ENCODE results near the gene BMP7.

Gene BMP7

DNA sequence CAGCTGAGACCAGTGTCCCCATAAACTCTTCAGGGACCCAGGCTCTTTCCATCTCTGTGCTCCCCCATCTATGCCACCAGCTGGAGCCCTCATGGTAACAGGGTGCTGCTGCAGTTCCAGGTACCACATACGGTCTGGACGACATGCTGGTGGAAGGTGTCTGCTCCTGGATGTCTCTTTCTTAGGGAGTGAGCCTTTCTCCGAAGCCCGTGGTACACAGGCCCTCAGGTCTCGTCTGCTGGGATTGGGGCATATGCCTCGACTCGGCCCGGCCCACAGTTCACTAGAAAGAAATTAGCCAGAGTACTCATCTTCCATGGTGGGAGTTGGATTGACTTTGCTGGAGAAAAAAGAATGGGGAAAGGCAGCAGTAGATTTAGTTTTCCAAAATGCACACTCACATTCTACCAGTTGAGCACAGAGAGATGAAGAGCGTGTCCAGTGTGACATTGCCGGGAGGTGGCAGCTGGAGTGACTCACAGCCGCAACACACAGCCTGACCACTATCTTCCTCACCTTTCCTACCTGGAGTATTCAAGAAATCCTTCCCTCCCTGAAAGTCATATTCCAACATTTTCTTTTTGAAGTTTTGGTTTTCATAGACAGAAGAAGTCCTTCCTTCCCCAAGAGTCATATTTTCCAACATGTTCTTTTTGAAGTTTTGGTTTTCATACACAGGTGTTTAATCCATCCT lies 44.5 kb upstream of the BMP7 start:
- no peak overlapping the region for H3K9ac ChIP-seq (ENCODE audit: insufficient read length, low read depth)
- TF ChIP-seq YY1 (IDR thresholded peaks at IDR 0.05; ENCODE audit: insufficient read depth, insufficient read length) (no peak), ZNF274 (IDR thresholded peaks at IDR 0.05; ENCODE audit: low read depth, low read length) (no peak), SUZ12 (IDR thresholded peaks at IDR 0.05; ENCODE audit: extremely low read depth, insufficient read depth, insufficient read length) (no peak)
- H3K4me1 ChIP-seq (ENCODE audit: insufficient read depth, insufficient read length): peaks cover 4% of the 10 kb centered on the region
- no peak for DNase-seq (ENCODE audit: low read depth, low spot score)
- no peaks in the 10 kb centered on the region for H3K36me3 ChIP-seq (ENCODE audit: insufficient read depth, insufficient read length, low read length)
- H3K27me3 ChIP-seq (ENCODE audit: insufficient read depth, insufficient read length): no peaks in the 10 kb centered on the region
- no peak overlapping the region for H3K4me3 ChIP-seq (ENCODE audit: insufficient read length, low read depth)
- no peaks in the 10 kb centered on the region for H3K9me3 ChIP-seq (ENCODE audit: insufficient read depth, low read length)

DNA sequence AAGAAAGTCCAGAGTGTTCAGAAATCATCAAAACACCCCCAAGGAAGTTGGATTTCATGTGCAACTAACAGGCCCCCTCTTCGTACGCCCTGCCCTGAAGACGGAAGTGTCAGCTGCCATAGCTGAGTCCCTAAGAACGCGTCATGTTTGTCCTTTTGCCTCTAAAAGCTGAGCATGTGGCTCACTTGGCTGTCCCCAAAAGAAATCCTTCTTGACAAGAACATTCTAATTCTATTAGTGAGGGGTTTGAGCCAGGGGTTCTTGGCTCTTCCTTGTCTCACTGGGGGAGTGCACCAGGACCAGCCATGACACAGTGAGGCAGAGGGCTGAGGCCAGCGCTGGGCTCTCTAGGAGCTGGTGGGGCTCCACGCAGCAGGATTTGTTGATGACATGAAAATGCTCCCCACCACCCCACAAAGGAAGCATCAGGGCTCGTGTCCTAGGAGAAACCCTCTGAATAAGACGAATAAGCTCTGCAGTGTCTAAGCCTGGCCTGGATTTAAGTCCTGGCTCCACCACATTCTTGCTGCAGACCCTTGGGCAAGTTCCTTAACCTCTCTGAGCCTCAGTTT lies 43.2 kb upstream of the BMP7 start:
- no peaks in the 10 kb centered on the region for H3K27me3 ChIP-seq (ENCODE audit: insufficient read depth, insufficient read length)
- H3K36me3 ChIP-seq (ENCODE audit: insufficient read depth, insufficient read length, low read length): no peaks in the 10 kb centered on the region
- peaks cover 4% of the 10 kb centered on the region for H3K4me1 ChIP-seq (ENCODE audit: insufficient read depth, insufficient read length)
- no peaks in the 10 kb centered on the region for H3K9me3 ChIP-seq (ENCODE audit: insufficient read depth, low read length)
- no peak for DNase-seq (ENCODE audit: low read depth, low spot score)
- no peak overlapping the region for H3K4me3 ChIP-seq (ENCODE audit: insufficient read length, low read depth)
- no peak for TF ChIP-seq YY1 (IDR thresholded peaks at IDR 0.05; ENCODE audit: insufficient read depth, insufficient read length)
- no peak for TF ChIP-seq ZNF274 (IDR thresholded peaks at IDR 0.05; ENCODE audit: low read depth, low read length)
- no peak for TF ChIP-seq SUZ12 (IDR thresholded peaks at IDR 0.05; ENCODE audit: extremely low read depth, insufficient read depth, insufficient read length)
- no peak overlapping the region for H3K9ac ChIP-seq (ENCODE audit: insufficient read length, low read depth)

- H3K36me3 ChIP-seq (ENCODE audit: insufficient read depth, insufficient read length, low read length): no peaks in the 10 kb centered on the region
- no peaks in the 10 kb centered on the region for H3K9me3 ChIP-seq (ENCODE audit: insufficient read depth, low read length)
- no peak overlapping the region for H3K4me3 ChIP-seq (ENCODE audit: insufficient read length, low read depth)
- H3K4me1 ChIP-seq (ENCODE audit: insufficient read depth, insufficient read length): peaks cover 4% of the 10 kb centered on the region
- H3K27me3 ChIP-seq (ENCODE audit: insufficient read depth, insufficient read length): no peaks in the 10 kb centered on the region
- H3K9ac ChIP-seq (ENCODE audit: insufficient read length, low read depth): no peak overlapping the region
- no peak for DNase-seq (ENCODE audit: low read depth, low spot score)
- TF ChIP-seq ZNF274 (IDR thresholded peaks at IDR 0.05; ENCODE audit: low read depth, low read length): no peak
- no peak for TF ChIP-seq YY1 (IDR thresholded peaks at IDR 0.05; ENCODE audit: insufficient read depth, insufficient read length)
- no peak for TF ChIP-seq SUZ12 (IDR thresholded peaks at IDR 0.05; ENCODE audit: extremely low read depth, insufficient read depth, insufficient read length)
Observed at GRCh38 chr20:57308451-57309271, 42.2 kb upstream of the BMP7 start.

GRCh38 chr20:57306747-57307146 lies 40.3 kb upstream of the BMP7 start:
- DNase-seq (ENCODE audit: low read depth, low spot score): no peak
- TF ChIP-seq ZNF274 (IDR thresholded peaks at IDR 0.05; ENCODE audit: low read depth, low read length) (no peak), SUZ12 (IDR thresholded peaks at IDR 0.05; ENCODE audit: extremely low read depth, insufficient read depth, insufficient read length) (no peak), YY1 (IDR thresholded peaks at IDR 0.05; ENCODE audit: insufficient read depth, insufficient read length) (no peak)
- Histone ChIP-seq H3K27me3 (ENCODE audit: insufficient read depth, insufficient read length) (no peaks in the 10 kb centered on the region), H3K9ac (ENCODE audit: insufficient read length, low read depth) (no peak overlapping the region), H3K4me1 (ENCODE audit: insufficient read depth, insufficient read length) (peaks cover 4% of the 10 kb centered on the region), H3K9me3 (ENCODE audit: insufficient read depth, low read length) (no peaks in the 10 kb centered on the region), H3K36me3 (ENCODE audit: insufficient read depth, insufficient read length, low read length) (no peaks in the 10 kb centered on the region), H3K4me3 (ENCODE audit: insufficient read length, low read depth) (no peak overlapping the region)

DNA sequence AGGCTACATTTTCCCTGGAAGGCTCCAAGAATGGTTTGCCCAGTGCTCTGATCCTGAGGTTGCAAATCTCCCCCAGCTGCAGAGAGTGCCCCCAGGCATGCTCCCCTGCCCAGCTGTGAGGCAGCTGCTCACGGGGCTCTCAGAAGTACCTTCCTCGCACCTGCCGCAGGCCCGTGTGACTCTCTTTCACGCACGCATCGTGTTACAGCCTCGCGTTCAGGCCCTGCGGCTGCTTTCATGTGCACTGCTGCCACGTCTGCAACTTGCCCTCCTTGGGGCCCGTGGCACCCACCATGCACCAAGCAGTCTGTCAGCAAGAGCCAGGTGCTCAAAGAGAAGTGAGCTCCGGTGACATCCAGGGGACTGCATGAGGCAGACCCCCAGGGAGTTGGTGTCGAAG lies 34.6 kb upstream of the BMP7 start:
- TF ChIP-seq SUZ12 (IDR thresholded peaks at IDR 0.05; ENCODE audit: extremely low read depth, insufficient read depth, insufficient read length): no peak
- no peak for TF ChIP-seq YY1 (IDR thresholded peaks at IDR 0.05; ENCODE audit: insufficient read depth, insufficient read length)
- TF ChIP-seq ZNF274 (IDR thresholded peaks at IDR 0.05; ENCODE audit: low read depth, low read length): no peak
- no peak for DNase-seq (ENCODE audit: low read depth, low spot score)
- Histone ChIP-seq H3K27me3 (ENCODE audit: insufficient read depth, insufficient read length) (no peaks in the 10 kb centered on the region), H3K36me3 (ENCODE audit: insufficient read depth, insufficient read length, low read length) (no peaks in the 10 kb centered on the region), H3K4me3 (ENCODE audit: insufficient read length, low read depth) (no peak overlapping the region), H3K9me3 (ENCODE audit: insufficient read depth, low read length) (no peaks in the 10 kb centered on the region), H3K9ac (ENCODE audit: insufficient read length, low read depth) (no peak overlapping the region), H3K4me1 (ENCODE audit: insufficient read depth, insufficient read length) (no peaks in the 10 kb centered on the region)

- no peak overlapping the region for H3K9ac ChIP-seq (ENCODE audit: insufficient read length, low read depth)
- no peak for DNase-seq (ENCODE audit: low read depth, low spot score)
- H3K36me3 ChIP-seq (ENCODE audit: insufficient read depth, insufficient read length, low read length): no peaks in the 10 kb centered on the region
- no peaks in the 10 kb centered on the region for H3K9me3 ChIP-seq (ENCODE audit: insufficient read depth, low read length)
- TF ChIP-seq ZNF274 (IDR thresholded peaks at IDR 0.05; ENCODE audit: low read depth, low read length): no peak
- TF ChIP-seq SUZ12 (IDR thresholded peaks at IDR 0.05; ENCODE audit: extremely low read depth, insufficient read depth, insufficient read length): no peak
- no peak overlapping the region for H3K4me3 ChIP-seq (ENCODE audit: insufficient read length, low read depth)
- H3K27me3 ChIP-seq (ENCODE audit: insufficient read depth, insufficient read length): no peaks in the 10 kb centered on the region
- peaks cover 9% of the 10 kb centered on the region for H3K4me1 ChIP-seq (ENCODE audit: insufficient read depth, insufficient read length)
Observed at GRCh38 chr20:57298457-57298856, 32.0 kb upstream of the BMP7 start.

GRCh38 chr20:57294550-57294949 lies 28.1 kb upstream of the BMP7 start:
- DNase-seq (ENCODE audit: low read depth, low spot score): no peak
- H3K4me1 ChIP-seq (ENCODE audit: insufficient read depth, insufficient read length): peaks cover 17% of the 10 kb centered on the region
- no peak overlapping the region for H3K9ac ChIP-seq (ENCODE audit: insufficient read length, low read depth)
- no peaks in the 10 kb centered on the region for H3K9me3 ChIP-seq (ENCODE audit: insufficient read depth, low read length)
- no peaks in the 10 kb centered on the region for H3K27me3 ChIP-seq (ENCODE audit: insufficient read depth, insufficient read length)
- H3K4me3 ChIP-seq (ENCODE audit: insufficient read length, low read depth): no peak overlapping the region
- TF ChIP-seq ZNF274 (IDR thresholded peaks at IDR 0.05; ENCODE audit: low read depth, low read length) (no peak), SUZ12 (IDR thresholded peaks at IDR 0.05; ENCODE audit: extremely low read depth, insufficient read depth, insufficient read length) (no peak), YY1 (IDR thresholded peaks at IDR 0.05; ENCODE audit: insufficient read depth, insufficient read length) (no peak)
- H3K36me3 ChIP-seq (ENCODE audit: insufficient read depth, insufficient read length, low read length): no peaks in the 10 kb centered on the region
